GM10266 (cell line): Measurements from ENCODE around the gene C3orf52.

Source experiments
- DNase-seq: peaks from one replicate; pipeline ENCODE4 v3.0.0; 2012; ENCODE audit errors: extremely low spot score
- CTCF ChIP-seq: IDR thresholded peaks from 2 replicates; pipeline ENCODE4 v1.5.1; 2012; ENCODE audit warnings: mild to moderate bottlenecking, low read depth; ENCODE audit not compliant: control insufficient read depth, insufficient read depth; ENCODE audit errors: missing control alignments

Gene C3orf52

DNA sequence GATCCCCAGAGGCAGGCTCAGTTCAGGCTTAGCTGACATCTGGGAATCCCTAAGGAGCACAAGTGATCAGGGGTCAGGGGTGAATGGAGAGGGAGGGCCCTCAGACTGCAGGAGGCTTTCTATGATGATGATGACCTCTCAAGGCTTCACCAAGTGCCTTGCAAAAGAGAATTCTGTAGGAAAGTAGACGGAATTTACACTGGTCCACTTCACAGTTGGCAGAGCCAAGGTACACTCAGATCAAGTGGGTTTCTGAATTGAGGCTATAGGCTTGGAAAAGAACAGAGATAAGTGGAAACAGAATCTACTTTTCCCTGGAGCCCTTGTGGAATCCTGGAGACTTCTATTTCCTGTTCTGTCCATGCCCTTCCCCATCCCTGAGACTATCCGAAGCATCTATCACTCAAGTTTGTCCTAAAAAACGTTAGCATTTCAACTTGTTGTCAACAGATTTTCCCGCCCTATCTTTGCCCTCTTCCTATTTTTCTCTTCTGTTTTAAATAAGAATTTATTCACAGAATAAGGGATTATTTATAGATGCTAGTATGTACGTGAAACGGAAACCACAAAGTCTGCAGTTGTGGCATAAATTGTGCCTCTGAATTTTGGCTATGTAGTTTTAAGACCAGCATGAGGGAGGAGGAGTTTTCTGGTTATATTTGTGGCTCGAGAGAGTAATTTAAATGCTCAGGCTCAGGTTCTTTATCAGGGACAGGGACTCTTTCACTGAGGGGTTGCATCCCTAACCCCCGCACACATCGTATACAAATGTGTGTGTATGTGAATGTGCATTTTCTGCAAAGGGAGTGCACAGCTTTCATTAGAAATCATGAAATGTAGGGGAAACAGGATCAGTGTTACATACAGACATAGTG is 34.0 kb downstream of the C3orf52 start:
- no peak for TF ChIP-seq CTCF
- no peak for DNase-seq

DNA sequence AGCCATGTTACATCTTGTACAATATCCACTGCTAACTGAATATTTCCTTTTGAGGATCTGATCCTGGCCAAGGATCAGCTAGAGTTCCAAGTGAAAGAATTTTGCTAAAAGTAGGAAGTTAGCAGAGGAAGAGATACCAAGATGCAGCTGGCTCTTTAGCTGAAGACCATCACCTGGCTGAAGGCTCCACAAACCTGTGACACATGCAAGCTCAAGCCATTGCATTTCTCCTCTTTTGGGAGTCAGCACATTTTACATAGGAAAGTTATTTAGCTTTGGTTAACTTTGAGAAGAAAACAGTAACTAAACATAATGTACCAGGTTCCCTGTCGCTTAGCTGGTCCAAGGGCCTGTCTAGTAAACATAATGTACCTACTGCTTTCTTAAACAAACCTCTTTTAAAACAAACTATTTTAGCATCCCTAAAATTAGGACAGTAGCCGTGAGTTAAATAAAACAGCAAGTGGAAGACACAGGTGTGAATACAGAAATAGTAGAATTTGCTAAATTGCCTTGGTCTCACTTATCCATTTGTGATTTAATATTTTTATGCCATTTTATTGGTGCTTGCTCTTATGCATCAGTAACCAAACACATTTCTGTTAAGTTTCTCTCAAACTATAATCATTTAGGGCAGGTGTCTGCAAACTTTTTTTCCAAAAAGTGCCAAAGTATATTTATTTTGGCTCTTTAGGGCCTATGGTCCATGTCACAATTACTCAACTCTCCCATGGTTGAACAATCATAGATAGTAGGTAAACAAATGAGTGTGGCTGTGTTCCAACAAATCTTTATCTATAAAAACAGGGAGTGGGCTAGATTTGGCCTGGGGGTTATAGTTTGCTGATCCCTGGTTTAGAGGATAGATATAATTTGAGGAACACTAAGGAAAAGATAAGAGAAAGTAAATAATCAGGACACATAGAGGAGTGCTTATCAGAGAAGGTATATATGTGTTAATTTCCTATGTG is 35.7 kb downstream of the C3orf52 start:
- DNase-seq, result no peak
- TF ChIP-seq CTCF, result no peak

DNA sequence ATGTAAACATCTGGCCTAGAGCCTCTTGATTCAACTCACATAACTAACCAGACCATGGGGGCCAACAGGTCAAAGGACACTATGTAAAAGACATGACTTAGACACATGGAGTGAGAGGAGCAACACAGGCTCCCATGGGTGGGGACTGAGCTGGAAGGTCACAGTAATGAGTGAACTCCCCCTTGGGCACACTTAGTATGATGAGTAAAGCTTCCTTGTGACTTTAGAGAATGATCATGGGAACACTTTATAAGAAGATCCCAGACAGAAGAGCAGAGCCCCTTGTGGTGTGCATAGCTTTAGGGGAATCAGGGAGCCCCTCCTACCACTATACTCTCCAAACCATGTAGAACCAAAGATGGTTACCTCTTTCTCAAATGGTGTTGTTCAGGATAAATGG is 36.7 kb downstream of the C3orf52 start:
- no peak for DNase-seq
- TF ChIP-seq CTCF, result no peak

- TF ChIP-seq CTCF, result no peak
- DNase-seq, result no peak
Observed at GRCh38 chr3:112123548-112123947, 37.4 kb downstream of the C3orf52 start.

- DNase-seq, result no peak
Observed at GRCh38 chr3:112124907-112125607, 38.9 kb downstream of the C3orf52 start.

DNA sequence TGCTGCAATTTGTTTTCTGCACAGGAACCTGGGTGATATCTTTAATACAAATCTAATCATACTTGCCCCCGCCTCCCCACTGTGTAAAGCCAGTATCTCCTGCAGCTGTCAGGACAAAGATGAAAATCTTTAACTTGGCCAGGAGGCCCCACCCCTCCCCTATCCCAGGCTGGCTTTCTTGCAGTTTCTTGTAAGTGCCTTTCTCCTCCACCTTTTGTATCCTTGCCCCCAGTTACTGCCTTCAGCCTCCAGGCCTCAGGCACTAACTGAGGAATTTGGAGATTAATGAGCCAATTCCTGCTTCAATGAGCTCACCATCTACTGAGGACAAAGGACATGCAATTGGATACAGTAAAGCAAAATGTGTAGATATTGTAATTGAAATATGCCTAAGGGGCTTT is 40.3 kb downstream of the C3orf52 start:
- no peak for DNase-seq
- no peak for TF ChIP-seq CTCF

More at GRCh38 chr3:112124907-112125607, 38.9 kb downstream of the C3orf52 start:
- no peak for TF ChIP-seq CTCF
